Amniotic epithelial cell (primary cell): ENCODE results near the gene SLC17A2.
"Not testable (repeated sequence)": the region's sequence is repeated elsewhere in the genome, so short reads cannot be mapped to it uniquely, and the experiment has no call there.

Experiments
- DNase-seq: peaks from one replicate; pipeline ENCODE4 v3.0.0-alpha.2; 2010; ENCODE audit warnings: low read depth

Gene SLC17A2

GRCh38 chr6:25951296-25952032 is 21.0 kb upstream of the SLC17A2 start:
- DNase-seq: no peak

DNA sequence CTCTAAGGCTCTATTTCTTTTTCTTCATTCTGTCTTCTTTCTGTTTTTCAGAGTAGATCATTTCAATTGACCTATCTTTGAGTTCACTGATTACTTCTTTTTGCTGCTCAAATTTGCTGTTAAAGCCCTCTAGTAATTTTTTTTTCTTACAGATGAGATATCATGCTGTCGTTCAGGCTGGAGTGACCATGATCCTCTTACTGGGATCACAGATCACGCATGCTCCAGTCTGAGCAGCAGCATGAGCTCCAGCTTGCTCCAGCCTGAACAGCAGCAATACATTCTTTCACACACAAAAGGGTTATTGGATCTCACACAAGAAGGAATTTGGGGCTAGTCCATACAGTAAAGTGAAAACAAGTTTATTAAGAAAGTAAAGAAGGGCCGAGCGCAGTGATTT is 19.8 kb upstream of the SLC17A2 start:
- DNase-seq: no peak

GRCh38 chr6:25949695-25950094 is 19.2 kb upstream of the SLC17A2 start:
- DNase-seq: no peak

GRCh38 chr6:25947492-25947891 is 17.0 kb upstream of the SLC17A2 start:
- DNase-seq: not testable (repeated sequence)

- DNase-seq: no peak
Observed at GRCh38 chr6:25946631-25947030, 16.1 kb upstream of the SLC17A2 start.

GRCh38 chr6:25945738-25946137 is 15.2 kb upstream of the SLC17A2 start:
- DNase-seq: not testable (repeated sequence)

- DNase-seq: peak; percentile 27
Observed at GRCh38 chr6:25944688-25945574, 14.4 kb upstream of the SLC17A2 start.

DNA sequence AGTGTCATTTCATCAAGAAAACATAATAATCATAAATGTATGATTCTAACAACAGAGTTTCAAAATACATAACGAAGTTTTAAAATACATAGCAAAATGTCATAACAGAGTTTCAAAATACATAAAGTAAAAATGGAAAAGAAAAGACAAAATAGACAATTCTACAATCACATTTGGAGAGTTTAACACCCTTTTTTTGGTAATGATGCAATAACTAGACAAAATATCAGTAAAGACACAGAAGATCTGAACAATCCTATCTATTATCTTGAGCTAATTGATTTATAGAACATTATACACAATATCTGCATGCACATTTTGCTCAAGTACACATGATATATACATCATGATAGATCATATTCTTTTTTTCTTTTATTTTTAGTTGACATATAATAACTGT is 13.4 kb upstream of the SLC17A2 start:
- no peak for DNase-seq

GRCh38 chr6:25942561-25943147 is 12.2 kb upstream of the SLC17A2 start:
- DNase-seq: peak; percentile 62

DNA sequence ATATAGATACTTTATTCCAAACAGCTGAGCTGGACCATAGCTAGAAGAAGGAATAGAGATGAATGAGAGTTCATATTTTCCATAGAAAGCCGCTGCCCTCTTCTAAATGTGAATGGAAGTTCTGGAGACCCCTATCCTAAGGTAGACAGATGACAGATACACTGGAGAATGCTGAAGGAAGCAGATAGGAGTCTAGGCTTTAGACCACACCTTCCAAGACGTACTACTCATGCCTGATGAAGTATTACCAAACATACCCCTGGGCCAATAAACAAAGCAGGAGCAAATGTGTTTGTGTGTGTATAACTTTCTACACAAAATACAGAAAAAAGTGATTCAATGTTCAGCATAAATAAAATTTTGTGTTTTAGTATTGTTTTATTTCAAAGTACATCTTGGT is 9.1 kb upstream of the SLC17A2 start:
- DNase-seq: no peak

DNA sequence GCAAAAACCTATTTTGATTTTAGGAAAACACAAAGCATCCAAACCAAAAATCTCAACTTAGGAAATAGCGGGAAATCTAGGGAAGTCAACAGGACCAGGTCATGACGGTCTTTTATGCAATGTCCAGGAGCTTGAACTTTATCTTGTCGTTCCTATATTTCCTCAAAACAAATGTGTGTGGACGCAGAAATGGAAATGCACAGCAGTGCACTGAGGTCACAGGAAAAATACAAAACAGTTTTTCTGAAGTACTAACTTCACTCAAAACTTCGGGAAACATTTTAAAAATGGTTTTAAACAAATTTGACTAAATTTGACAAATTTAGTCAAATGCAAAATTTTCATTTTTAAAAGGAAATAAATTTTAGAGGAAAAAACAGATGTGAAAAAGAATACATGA is 5.5 kb upstream of the SLC17A2 start:
- no peak for DNase-seq

DNA sequence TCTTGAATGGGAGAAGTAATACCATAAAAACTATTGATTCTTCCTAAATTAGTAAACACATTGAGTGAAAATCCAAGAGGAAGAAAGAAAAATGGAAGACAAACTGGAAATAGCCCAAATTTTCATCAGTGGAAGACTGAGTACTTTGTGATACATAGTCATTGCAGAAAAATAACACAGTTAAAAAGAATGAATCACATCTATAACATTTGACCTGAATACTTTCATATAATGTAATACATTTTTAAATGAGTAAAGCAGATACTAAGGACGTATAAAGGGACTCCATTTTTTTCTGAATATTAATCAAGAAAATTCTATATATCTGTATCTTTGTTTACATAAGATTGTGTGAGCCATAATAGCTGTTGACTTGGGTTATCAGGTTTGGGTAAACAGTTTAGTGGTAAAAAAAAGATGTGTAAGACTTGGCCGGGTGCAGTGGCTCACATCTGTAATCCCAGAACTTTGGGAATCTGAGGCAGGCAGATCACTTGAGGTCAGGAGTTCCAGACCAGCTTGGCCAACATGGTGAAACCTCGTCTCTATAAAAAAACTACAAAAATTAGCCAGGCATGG is 4.3 kb upstream of the SLC17A2 start:
- peak; percentile 24 for DNase-seq

DNA sequence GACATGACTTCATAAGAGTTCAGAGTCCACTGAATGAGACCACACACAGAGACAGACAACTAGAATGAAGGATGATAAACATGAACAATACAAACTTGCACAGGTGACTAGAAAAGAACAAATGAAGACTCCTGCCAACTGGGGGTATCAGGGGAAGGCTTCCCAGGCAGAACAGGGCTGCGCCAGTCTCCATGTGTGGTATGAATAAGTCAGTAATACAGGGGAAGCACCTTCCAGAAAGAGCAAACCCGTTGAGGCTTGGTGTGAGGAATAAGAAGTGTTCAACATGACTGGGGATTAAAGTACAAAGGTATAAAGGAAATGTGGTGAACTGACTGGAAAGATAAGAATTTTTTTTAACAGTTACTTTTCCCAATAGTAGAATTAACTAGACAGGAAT is 3.7 kb upstream of the SLC17A2 start:
- no peak for DNase-seq

- DNase-seq: no peak
Observed at GRCh38 chr6:25931411-25931709, 869 bp upstream of the SLC17A2 start.

DNA sequence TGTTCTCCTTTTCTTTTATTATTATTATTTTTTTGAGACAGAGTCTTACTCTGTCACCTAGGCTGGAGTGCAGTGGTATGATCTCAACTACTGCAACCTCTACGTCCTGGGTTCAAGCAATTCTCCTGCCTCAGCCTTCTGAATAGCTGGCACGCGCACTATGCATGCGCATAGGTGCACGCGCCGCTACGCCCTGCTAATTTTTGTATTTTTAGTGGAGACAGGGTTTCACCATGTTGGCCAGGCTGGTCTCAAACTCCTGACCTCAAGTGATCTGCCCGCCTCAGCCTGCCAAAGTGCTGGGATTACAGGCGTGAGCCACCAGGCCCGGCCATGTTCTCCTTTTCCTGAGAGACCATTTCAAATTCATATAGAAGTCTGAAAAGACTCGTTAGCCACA is 706 bp downstream of the SLC17A2 start:
- not testable (repeated sequence) for DNase-seq

DNA sequence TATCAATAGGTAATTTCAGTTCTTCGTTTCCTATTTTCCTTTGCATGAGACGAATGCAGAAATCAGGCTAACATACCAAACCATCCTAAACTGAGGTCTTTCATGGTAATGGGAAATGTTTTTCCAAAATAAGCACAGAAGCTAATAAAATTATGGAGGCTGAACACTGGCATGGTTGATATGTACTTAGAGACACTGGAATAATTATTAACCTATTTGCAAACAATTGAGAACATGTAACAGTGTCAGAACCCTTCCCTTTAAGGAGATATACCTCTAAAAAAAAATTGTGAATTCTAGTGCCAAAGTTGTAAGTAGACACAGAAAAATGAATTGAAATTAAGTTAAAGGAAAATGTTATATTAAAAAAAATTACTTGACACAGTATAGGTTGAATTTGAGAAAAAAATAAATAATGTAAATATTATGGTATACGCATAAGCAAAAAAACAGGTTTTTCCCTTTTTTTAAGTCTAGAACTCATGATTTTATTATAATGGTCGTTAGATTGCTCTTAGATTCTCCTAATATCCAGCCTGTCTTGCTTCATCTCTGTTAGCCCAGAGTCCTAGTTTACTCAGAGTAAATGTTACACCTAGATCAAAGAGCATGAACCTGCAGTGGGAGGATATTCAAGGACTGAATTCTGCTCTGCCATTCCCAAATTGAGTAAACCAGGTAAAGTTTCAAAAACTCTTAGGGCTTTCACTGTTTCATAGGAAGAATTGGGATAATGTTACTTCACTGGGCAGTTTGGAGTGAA is 1.7 kb downstream of the SLC17A2 start:
- no peak for DNase-seq

DNA sequence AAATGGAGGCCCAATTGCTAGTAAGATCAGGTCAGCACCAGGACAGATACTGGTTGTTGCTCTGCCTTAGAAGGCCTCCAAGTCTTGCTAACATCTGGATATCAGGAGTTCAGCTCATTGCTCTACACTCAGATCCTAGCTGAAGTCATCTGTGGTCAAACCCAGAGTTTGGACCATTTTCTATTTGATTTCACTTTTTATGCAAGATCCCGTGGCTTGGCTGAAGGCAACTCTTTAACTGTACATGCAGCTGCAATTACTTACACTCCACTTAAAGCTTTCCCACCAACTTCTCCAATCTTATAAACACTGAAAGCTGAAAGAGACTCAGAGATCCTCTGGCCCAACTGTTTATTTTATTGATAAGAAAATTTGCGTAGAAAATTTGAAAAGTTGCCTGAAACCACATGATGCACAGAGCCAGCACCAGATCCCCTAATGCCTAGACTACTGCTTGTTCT is 2.7 kb downstream of the SLC17A2 start:
- DNase-seq: no peak

DNA sequence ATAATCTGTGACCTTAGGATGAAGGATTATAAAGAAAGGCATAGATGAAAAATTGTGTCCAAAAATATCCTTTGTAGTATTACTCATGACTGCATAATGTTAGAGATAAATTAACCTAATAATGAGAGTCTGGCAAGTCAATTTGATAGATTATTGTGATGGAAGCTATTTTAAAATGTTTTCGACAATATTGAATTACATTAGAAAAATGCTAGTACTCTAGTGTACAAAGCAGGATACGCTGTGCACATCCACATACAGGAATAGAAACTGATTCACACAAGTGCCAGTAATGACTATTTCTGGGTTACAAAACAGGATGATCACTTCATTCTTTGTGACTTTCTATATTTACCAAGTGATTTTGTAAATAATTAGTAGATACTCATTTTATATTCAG is 3.3 kb downstream of the SLC17A2 start:
- no peak for DNase-seq

DNA sequence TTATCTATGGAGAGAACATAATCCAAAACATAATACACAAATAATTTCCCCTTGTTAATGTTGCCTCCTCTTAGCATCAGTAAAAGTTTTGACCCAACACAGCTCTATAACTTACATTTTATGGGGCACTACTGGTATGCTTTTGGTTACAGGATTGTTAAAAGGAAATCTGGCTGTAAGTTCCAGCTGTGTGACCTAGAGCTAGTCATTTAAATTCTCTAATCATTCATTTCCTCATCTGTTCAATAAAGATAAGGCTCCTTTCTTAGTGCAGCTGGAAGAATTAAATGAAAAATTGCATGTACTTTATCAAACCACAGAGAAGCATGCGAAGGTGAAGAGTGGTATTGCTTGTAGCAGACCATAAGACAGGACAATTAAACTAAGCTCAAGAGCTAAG is 4.6 kb downstream of the SLC17A2 start:
- no peak for DNase-seq

DNA sequence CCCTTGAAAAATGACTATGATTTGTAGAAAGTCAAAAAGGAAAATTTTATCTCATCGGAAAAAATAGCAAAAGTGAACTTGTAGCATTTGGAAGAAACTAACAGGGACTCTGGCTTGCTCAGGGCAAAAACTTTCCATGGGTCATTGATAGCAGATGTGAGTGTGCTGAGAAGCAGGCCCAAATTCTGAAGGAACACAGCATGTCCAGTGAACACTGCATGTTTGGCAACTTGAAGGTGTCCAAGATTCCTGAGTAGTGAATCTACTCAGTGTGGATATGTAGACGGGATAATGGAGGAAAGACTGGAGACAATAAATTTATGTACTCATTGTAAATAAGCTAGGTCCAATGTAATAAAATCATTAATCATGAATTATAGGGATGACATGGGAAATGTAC is 8.2 kb downstream of the SLC17A2 start:
- DNase-seq: no peak

DNA sequence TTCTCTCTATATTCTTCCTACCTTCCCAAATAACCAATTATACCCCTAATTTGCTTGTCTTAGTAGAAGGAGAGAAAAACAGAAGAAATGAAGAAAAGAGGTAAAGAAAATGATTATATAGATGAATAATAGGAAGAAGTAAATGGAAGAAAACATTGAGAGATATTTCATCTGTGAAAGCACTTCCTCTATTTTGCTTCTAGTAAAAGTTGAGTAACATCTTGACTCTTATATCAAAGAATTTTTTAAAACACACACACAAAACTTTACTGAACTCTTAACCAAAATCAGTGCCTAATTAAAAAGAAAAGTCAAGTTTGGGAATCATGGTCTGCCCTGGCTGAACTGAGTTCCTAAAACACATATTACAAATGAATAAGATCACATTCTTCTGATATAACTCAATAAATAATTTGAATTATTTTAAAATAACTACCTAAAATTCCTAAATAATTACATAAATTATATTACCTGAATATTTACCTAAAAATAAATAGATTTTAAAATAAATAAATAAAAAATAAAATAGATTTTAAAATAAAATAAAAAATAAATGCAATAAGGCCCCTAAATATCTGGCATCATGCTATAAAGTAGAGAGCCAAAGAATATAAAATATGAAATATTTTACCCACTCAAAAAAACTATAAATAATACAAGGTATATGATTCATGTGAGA is 8.8 kb downstream of the SLC17A2 start:
- no peak for DNase-seq
